Ectodermal cell (in vitro differentiated cells): ENCODE data around the gene CREM.

Experiments
- H3K27ac ChIP-seq: 2 replicates; pipeline ENCODE4 v1.7.0; 2013; ENCODE audit warnings: mild to moderate bottlenecking, low read depth, low read length; ENCODE audit not compliant: insufficient read depth, poor library complexity, severe bottlenecking
- H3K27me3 ChIP-seq: 2 replicates; pipeline ENCODE4 v1.7.0; 2013; ENCODE audit warnings: mild to moderate bottlenecking, low read length; ENCODE audit not compliant: insufficient read depth, control insufficient read depth, poor library complexity, severe bottlenecking
- H3K36me3 ChIP-seq: one replicate; pipeline ENCODE4 v1.7.0; 2013; ENCODE audit warnings: low read length; ENCODE audit not compliant: control insufficient read depth, insufficient read depth
- H3K4me1 ChIP-seq: one replicate; pipeline ENCODE4 v1.7.0; 2013; ENCODE audit warnings: low read length; ENCODE audit not compliant: control insufficient read depth, insufficient read depth
- H3K4me3 ChIP-seq: 2 replicates; pipeline ENCODE4 v1.7.0; 2013; ENCODE audit warnings: low read depth, low read length, control low read depth; ENCODE audit not compliant: insufficient read depth
- H3K9me3 ChIP-seq: 2 replicates; pipeline ENCODE4 v1.7.0; 2013; ENCODE audit warnings: mild to moderate bottlenecking, low read length, moderate library complexity; ENCODE audit not compliant: control insufficient read depth
- WGBS, 2 experiments: methylation state at CpG; one replicate each; pipeline ENCODE4 v1.1.7; 2013; ENCODE audit warnings: missing lambda C conversion rate in 2 of 2; 5-methylcytosine and 5-hydroxymethylcytosine counted together

Gene CREM

DNA sequence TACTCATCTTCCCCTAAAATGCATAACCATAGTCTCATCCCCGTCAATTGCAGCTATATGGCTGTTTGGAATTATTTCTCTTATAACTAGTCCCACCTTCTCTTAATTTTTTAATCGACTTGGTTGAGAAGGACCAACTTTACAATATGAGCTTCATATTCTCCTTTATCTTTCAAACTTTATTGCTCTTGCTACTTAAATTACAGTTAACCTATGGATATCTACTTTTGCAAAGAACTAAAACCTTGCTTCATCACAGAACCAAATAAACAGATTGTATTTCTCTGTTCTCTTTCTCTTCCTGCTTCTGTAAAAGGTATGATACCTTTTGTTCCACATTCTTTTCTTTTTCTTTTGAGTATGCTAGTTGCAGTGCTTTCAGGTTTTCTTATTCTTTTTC lies 6.1 kb downstream of the CREM start:
- H3K36me3 ChIP-seq, result no peaks in the 10 kb centered on the region
- H3K9me3 ChIP-seq, result no peaks in the 10 kb centered on the region
- H3K4me1 ChIP-seq, result peaks cover 3% of the 10 kb centered on the region
- H3K27ac ChIP-seq, result no peak overlapping the region
- H3K27me3 ChIP-seq, result no peaks in the 10 kb centered on the region
- WGBS, 2 experiments, result 99 to 100% methylated on average over 2 of the region's 2 CpGs
- no peak overlapping the region for H3K4me3 ChIP-seq

DNA sequence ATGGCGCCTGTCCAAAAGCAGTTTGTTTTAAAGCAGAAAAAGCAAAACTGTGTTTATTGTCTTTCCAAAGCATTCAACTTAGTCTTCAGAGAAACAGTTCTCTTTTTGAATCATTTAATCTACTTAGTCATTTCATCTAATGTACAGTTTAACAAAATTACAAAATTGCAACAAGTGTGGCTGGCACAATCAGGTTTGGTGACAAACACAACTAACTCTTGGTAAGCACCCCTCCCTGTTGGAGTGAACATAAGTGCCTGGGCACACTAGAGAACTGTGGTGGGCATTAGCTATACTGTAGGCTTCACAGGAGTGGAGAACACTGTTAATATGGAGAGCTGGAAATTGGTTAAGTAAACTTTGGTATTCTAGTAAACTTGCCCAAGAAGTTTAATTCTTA lies 6.9 kb downstream of the CREM start:
- WGBS, 2 experiments, result 44 to 65% methylated on average over 1 of the region's 1 CpG
- Histone ChIP-seq H3K27me3 (no peaks in the 10 kb centered on the region), H3K9me3 (no peaks in the 10 kb centered on the region)

DNA sequence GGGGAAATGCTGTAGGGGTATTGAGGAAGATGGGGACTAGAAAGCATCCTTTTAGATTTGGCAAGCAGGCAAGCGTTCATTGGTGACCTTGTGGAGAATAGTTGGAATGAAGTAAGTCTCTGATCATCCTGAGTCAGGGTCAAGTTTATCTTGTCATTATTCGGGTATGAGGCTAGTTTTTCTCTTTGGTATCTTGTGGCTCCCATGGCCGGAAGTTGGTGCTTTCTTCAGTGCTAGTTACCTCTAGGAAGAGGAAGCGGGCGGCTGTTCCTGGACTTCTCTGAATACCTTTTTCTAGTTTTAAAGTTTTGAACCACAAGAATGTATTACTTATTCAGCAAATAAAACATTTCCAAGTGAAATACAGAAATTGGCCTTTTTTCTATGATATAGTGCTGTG lies 9.2 kb downstream of the CREM start:
- Histone ChIP-seq H3K4me3 (no peak overlapping the region), H3K36me3 (no peaks in the 10 kb centered on the region), H3K27me3 (no peaks in the 10 kb centered on the region), H3K4me1 (peaks cover 3% of the 10 kb centered on the region), H3K27ac (no peak overlapping the region), H3K9me3 (no peaks in the 10 kb centered on the region)
- 87 to 89% methylated on average over 5 of the region's 5 CpGs for WGBS, 2 experiments

More for the DNA sequence above, 6.9 kb downstream of the CREM start:
- Histone ChIP-seq H3K4me3 (no peak overlapping the region), H3K27ac (no peak overlapping the region), H3K36me3 (no peaks in the 10 kb centered on the region), H3K4me1 (peaks cover 3% of the 10 kb centered on the region)

DNA sequence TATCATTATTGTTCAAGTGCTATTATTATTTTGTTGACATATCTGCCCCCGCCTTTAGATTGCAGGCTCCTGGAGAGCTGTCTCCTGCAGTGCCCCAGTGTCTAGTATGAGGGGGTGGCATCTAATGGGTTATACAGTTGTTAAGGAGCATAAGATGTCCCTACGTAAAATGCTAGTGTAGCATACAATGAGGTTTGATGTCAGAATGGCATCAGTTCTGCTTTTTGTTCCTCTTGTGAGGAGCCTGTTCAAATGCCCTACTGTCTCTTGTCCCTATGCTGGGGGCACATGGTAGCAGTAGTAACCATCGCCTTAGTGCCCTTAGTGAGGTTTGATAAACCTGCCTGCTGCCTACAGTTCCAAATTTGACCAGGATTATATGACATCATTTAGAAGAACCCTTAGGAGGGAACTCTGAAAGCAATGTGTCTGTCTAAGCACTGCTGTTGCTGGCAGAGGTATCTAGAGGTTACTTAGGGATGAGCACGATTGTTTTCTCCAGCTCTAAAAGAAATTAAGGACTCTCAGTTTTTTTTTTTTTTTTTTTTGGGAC lies 9.7 kb downstream of the CREM start:
- peaks cover 3% of the 10 kb centered on the region for H3K4me1 ChIP-seq
- H3K4me3 ChIP-seq, result no peak overlapping the region
- H3K27ac ChIP-seq, result no peak overlapping the region
- H3K36me3 ChIP-seq, result no peaks in the 10 kb centered on the region
- no peaks in the 10 kb centered on the region for H3K27me3 ChIP-seq
- H3K9me3 ChIP-seq, result no peaks in the 10 kb centered on the region
- 95 to 96% methylated on average over 4 of the region's 4 CpGs for WGBS, 2 experiments

DNA sequence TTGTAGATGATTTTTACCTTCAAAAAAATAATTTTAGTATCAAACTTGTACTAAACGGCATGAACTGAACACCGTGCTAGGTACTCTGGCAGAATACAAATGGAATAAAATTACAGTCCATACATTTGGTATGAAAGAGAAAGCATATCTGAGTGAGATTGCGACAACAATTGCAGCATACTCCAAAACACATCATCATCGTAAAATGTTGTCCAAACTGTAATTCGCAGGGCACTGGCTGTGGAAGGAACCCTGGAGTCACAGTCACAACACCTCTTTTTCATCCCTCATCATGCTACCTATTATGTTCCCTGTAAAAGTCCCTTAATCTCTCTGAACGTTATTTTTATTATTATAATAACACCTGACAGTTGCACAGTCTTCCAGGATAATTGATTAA lies 13.5 kb downstream of the CREM start:
- no peak overlapping the region for H3K27ac ChIP-seq
- no peak overlapping the region for H3K4me3 ChIP-seq
- WGBS, 2 experiments, result 95 to 97% methylated on average over 5 of the region's 6 CpGs
- no peaks in the 10 kb centered on the region for H3K27me3 ChIP-seq
- no peaks in the 10 kb centered on the region for H3K9me3 ChIP-seq
- H3K4me1 ChIP-seq, result peaks cover 3% of the 10 kb centered on the region
- no peaks in the 10 kb centered on the region for H3K36me3 ChIP-seq

DNA sequence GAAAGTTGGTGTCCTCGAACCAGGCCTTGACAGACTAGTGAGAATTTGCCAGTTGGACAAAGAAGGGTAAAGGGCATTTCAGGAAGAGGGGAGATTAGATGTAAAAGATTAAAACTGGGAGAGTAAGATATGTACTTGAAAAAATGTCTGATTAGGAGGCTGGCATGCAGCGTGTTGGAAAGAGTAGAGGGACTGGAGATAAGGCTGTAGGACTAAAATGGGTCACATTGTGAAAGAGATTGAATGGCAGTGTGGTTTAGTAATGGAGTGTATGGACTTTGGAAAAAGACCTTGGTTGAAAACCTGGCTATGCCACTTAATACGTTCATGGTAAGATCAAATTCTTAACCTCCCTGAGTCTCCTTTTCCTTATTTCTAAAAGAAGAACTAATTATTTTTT lies 14.1 kb downstream of the CREM start:
- no peak overlapping the region for H3K4me3 ChIP-seq
- WGBS, 2 experiments, result 73 to 80% methylated on average over 3 of the region's 3 CpGs
- H3K27ac ChIP-seq, result no peak overlapping the region
- H3K9me3 ChIP-seq, result no peaks in the 10 kb centered on the region
- H3K36me3 ChIP-seq, result no peaks in the 10 kb centered on the region
- no peaks in the 10 kb centered on the region for H3K27me3 ChIP-seq
- peaks cover 3% of the 10 kb centered on the region for H3K4me1 ChIP-seq

DNA sequence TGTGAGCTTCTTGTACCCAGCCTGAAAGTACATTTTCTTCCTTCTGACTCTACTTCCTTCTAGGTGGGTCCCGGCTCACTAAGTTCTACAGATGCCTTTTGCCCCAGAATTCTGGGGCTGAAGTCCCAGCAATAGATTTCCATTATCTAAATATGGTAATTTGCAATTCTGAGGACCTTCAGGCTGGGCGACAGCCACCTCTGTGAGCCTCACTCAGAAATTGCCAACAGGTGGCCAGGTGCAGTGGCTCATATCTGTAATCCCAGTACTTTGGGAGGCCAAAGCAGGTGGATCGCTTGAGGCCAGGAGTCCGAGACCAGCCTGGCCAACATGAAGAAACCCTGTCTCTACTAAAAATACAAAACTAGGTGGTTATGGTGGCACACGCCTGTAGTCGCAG lies 23.7 kb downstream of the CREM start:
- no peaks in the 10 kb centered on the region for H3K27me3 ChIP-seq
- H3K4me3 ChIP-seq, result no peak overlapping the region
- H3K4me1 ChIP-seq, result peaks cover 22% of the 10 kb centered on the region
- no peak overlapping the region for H3K27ac ChIP-seq
- WGBS, 2 experiments, result 89 to 96% methylated on average over 6 of the region's 6 CpGs
- no peaks in the 10 kb centered on the region for H3K36me3 ChIP-seq
- no peaks in the 10 kb centered on the region for H3K9me3 ChIP-seq

DNA sequence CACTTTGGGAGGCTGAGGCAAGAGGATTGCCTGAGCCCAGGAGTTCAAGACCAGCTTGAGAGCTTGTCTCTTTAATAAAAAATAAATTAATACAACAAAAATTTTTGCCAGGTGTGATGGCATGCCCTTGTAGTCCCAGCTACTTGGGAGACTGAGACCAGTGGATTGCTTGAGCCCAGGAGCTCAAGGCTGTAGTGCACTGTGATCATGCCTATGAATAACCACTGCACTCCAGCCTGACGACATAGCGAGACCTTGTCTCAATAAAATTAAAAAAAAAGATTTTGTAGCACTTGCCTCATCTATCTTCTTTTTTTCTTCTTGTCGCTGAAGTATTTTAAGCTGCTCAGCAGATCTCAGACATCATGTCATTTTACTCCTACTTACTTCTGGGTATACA lies 26.3 kb downstream of the CREM start:
- Histone ChIP-seq H3K27ac (no peak overlapping the region), H3K4me3 (no peak overlapping the region), H3K27me3 (no peaks in the 10 kb centered on the region), H3K9me3 (no peaks in the 10 kb centered on the region), H3K4me1 (peaks cover 22% of the 10 kb centered on the region), H3K36me3 (no peaks in the 10 kb centered on the region)
- 96 to 97% methylated on average over 3 of the region's 3 CpGs for WGBS, 2 experiments

DNA sequence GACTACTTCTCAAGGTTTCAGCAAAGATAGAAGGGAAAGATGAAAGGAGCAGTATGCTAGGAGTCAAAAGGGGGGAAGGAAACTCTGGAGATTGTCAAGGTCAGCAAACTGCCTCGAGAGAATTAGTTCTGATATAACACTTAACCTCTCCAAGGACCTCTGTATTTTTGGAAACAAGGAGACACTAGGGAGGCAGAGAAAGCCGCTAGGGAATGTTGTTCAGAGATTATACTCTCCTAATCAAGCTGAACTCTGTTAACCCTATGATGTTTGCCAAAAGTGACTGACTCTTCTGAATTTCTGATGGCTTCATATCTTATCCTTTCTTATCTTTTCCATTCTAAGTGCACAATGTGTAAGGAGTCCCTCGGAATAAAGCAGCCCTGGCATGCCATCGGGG lies 27.1 kb downstream of the CREM start:
- Histone ChIP-seq H3K4me3 (no peak overlapping the region), H3K9me3 (no peaks in the 10 kb centered on the region), H3K36me3 (peaks cover 3% of the 10 kb centered on the region), H3K4me1 (peaks cover 22% of the 10 kb centered on the region), H3K27me3 (no peaks in the 10 kb centered on the region), H3K27ac (no peak overlapping the region)
- 81 to 88% methylated on average over 4 of the region's 4 CpGs for WGBS, 2 experiments

DNA sequence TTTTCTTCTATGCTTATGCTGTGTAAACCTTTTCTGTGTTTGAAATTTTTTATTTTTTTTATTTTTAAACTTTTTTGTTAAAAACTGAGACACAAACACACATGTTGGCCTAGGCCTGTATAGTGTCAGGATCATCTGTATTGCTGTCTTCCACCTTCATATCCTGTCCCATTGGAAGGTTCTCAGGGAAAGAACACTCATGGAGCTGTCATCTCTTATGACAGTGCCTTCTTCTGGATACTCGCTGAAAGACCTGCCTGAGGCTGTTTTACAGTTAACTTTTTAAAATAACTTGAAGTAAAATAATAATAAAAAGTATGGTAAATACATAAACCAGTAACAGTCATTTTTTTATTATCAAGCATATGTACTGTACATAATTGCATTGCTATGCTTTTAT lies 34.1 kb downstream of the CREM start:
- H3K9me3 ChIP-seq, result no peaks in the 10 kb centered on the region

DNA sequence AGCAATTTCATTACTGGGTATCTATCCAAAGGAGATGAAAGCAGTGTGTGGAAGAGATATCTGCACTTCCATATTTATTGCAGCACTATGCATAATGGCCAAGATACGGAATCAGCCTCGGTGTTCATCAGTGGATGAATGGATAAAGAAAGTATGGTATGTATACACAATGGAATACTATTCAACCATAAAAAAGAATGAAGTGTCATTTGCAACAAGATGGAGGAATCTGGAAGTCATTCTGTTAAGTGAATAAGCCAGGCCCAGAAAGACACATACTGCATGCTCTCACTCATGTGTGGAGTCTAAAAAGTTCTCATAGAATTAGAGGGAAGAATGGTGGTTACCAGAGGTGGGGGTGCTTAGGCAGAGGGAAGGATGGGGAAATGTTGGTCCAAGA lies 35.3 kb downstream of the CREM start:
- WGBS, 2 experiments, result 100% methylated on average over 1 to 2 of the region's 2 CpGs
- Histone ChIP-seq H3K4me3 (no peak overlapping the region), H3K27me3 (no peaks in the 10 kb centered on the region), H3K27ac (no peak overlapping the region), H3K9me3 (no peaks in the 10 kb centered on the region), H3K4me1 (no peaks in the 10 kb centered on the region), H3K36me3 (peaks cover 3% of the 10 kb centered on the region)

More for the DNA sequence above, 34.1 kb downstream of the CREM start:
- no peaks in the 10 kb centered on the region for H3K27me3 ChIP-seq
- no peak overlapping the region for H3K27ac ChIP-seq
- H3K4me1 ChIP-seq, result no peaks in the 10 kb centered on the region
- peaks cover 3% of the 10 kb centered on the region for H3K36me3 ChIP-seq
- 100% methylated on average over 1 of the region's 1 CpG; no CpG with 5 or more reads in 1 of the 2 experiments for WGBS, 2 experiments
- H3K4me3 ChIP-seq, result no peak overlapping the region
